C4-2B (cell line): ENCODE measurements around the gene AIG1.
"Not testable (repeated sequence)": the region's sequence is repeated elsewhere in the genome, so short reads cannot be mapped to it uniquely, and the experiment has no call there.

Source experiments
- ZFX ChIP-seq: fragments of 450-650 bp; IDR thresholded peaks from 2 replicates; pipeline ENCODE4 v1.6.1; 2017
- TF ChIP-seq, protein P1 (sequence below): fragments of 450-650 bp; conservative IDR thresholded peaks from 2 replicates; pipeline ENCODE4 v1.5.1; 2017; ENCODE audit warnings: mild to moderate bottlenecking

GRCh38 chr6:143087335-143087734 is 26.6 kb downstream of the AIG1 start:
- TF ChIP-seq, protein P1, sequence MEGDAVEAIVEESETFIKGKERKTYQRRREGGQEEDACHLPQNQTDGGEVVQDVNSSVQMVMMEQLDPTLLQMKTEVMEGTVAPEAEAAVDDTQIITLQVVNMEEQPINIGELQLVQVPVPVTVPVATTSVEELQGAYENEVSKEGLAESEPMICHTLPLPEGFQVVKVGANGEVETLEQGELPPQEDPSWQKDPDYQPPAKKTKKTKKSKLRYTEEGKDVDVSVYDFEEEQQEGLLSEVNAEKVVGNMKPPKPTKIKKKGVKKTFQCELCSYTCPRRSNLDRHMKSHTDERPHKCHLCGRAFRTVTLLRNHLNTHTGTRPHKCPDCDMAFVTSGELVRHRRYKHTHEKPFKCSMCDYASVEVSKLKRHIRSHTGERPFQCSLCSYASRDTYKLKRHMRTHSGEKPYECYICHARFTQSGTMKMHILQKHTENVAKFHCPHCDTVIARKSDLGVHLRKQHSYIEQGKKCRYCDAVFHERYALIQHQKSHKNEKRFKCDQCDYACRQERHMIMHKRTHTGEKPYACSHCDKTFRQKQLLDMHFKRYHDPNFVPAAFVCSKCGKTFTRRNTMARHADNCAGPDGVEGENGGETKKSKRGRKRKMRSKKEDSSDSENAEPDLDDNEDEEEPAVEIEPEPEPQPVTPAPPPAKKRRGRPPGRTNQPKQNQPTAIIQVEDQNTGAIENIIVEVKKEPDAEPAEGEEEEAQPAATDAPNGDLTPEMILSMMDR = not testable (repeated sequence)
- TF ChIP-seq ZFX = not testable (repeated sequence)
